Colonic mucosa (tissue), 4 donors: Measurements from ENCODE around the gene CAPNS2. TPM values are rescaled to one million over a fixed set of nuclear protein-coding genes. Genes with fewer than 3 reads are reported as not detected.

Experiments
- DNase-seq: peaks from one replicate; pipeline ENCODE4 v3.0.0-alpha.2; 2020
- H3K27ac ChIP-seq: fragments of 200-600 bp; one replicate; pipeline ENCODE4 v1.8.0; 2021
- H3K27me3 ChIP-seq: fragments of 200-600 bp; one replicate; pipeline ENCODE4 v1.8.0; 2021
- H3K36me3 ChIP-seq: fragments of 200-600 bp; one replicate; pipeline ENCODE4 v1.8.0; 2021
- H3K4me1 ChIP-seq: fragments of 200-600 bp; one replicate; pipeline ENCODE4 v1.8.0; 2021; ENCODE audit warnings: mild to moderate bottlenecking
- H3K4me3 ChIP-seq: fragments of 200-600 bp; one replicate; pipeline ENCODE4 v1.8.0; 2021
- H3K9ac ChIP-seq, 2 donors: one replicate each; pipeline ENCODE4 v1.7.0; 2013; ENCODE audit warnings: control low read depth in 2 of 2, low read depth in 2 of 2, low read length in 2 of 2
- H3K9me3 ChIP-seq: fragments of 200-600 bp; one replicate; pipeline ENCODE4 v1.8.0; 2021
- intact Hi-C: fragments of 100-400 bp; cut with DNase I; formaldehyde crosslinking; loops from one replicate; pipeline ENCODE4 v1.14.1; 2022
- total RNA-seq, 2 donors: library from RNA; stranded (reverse); fragmentation: NEBNext Ultra II Directional in 1 of 2; extraction: Animal tissue kit (Norgen Biotek cat#: 25700) in 1 of 2; gene quantifications; one replicate each; pipeline ENCODE4 v1.2.1, GENCODE V29; 2021
- TF ChIP-seq, protein P1 (sequence below): fragments of 200-600 bp; IDR thresholded peaks from one replicate; pipeline ENCODE4 v1.8.0; 2022; ENCODE audit warnings: antibody characterized with exemption, mild to moderate bottlenecking
- donor health status: healthy.
- donor health status: DM: no; HTN: no; CAD: no.
- donor health status: DM: no; HTN: no; CAD: no.

Gene CAPNS2
- total RNA-seq, 2 donors from 2014 or later, result 0.40 to 0.42 TPM

DNA sequence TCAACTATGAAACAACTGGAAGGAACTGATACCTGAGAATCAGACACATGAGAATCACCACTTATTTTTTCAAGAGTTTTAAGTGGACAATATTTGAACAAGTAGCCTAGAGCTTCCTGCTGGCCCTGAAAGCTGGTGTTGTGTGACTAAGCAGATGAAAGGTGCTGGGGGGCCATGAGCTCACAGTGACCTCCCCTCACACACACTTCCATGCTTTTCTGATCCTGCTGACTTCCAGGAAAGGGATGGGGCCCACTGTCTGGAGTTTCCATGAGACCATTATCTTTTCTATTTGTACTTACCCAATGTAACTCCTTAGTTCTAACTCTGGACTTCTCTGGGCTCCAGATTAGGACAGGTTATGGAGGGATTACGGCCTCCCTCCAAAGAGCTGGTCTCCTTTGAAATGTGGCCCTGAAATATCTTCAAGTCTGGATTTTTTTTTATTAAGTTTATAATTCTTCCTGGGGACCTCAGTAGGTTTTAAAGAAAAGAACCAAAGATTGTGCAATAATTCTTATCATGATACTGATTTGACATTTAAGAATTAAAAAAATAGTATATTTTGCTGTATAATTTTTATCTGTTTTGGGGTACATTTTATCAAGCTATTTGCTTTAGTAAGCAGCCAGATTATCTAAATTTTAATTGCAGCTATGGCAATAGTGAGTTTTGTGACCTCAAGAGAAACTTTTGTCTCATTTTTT, 4.9 kb downstream of the CAPNS2 start:
- Histone ChIP-seq H3K27ac (no peak overlapping the region), H3K9me3 (no peaks in the 10 kb centered on the region), H3K27me3 (no peaks in the 10 kb centered on the region), H3K4me1 (no peaks in the 10 kb centered on the region), H3K36me3 (no peaks in the 10 kb centered on the region), H3K4me3 (no peak overlapping the region), H3K9ac (no peak overlapping the region)
- TF ChIP-seq, protein P1, sequence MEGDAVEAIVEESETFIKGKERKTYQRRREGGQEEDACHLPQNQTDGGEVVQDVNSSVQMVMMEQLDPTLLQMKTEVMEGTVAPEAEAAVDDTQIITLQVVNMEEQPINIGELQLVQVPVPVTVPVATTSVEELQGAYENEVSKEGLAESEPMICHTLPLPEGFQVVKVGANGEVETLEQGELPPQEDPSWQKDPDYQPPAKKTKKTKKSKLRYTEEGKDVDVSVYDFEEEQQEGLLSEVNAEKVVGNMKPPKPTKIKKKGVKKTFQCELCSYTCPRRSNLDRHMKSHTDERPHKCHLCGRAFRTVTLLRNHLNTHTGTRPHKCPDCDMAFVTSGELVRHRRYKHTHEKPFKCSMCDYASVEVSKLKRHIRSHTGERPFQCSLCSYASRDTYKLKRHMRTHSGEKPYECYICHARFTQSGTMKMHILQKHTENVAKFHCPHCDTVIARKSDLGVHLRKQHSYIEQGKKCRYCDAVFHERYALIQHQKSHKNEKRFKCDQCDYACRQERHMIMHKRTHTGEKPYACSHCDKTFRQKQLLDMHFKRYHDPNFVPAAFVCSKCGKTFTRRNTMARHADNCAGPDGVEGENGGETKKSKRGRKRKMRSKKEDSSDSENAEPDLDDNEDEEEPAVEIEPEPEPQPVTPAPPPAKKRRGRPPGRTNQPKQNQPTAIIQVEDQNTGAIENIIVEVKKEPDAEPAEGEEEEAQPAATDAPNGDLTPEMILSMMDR, result no peak
- intact Hi-C loops, result no loop called here
- DNase-seq, result no peak

DNA sequence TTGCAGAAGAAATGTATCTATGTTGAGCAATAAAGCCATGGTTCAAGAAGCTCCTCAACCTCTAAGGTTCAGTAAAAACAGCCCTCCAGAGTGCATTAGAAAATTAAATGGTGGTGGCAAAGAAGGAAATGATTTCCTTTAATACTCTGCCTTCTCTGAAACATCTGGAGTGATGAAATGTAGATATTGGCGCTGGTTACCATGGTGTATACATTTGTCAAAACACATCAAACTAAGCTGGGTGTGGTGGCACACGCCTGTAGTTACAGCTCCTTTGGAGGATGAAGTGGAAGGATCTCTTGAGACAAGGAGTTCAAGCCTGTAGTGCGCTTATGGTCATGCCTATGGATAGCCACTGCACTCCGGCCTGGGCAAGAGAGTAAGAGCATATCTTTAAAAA, 6.0 kb downstream of the CAPNS2 start:
- no peaks in the 10 kb centered on the region for H3K36me3 ChIP-seq
- H3K4me3 ChIP-seq, result no peak overlapping the region
- H3K9ac ChIP-seq, result no peak overlapping the region
- H3K4me1 ChIP-seq, result no peaks in the 10 kb centered on the region
- TF ChIP-seq, protein P1, result no peak
- H3K27ac ChIP-seq, result no peak overlapping the region
- no peaks in the 10 kb centered on the region for H3K9me3 ChIP-seq
- H3K27me3 ChIP-seq, result no peaks in the 10 kb centered on the region
- intact Hi-C loops, result no loop called here
- DNase-seq, result no peak

DNA sequence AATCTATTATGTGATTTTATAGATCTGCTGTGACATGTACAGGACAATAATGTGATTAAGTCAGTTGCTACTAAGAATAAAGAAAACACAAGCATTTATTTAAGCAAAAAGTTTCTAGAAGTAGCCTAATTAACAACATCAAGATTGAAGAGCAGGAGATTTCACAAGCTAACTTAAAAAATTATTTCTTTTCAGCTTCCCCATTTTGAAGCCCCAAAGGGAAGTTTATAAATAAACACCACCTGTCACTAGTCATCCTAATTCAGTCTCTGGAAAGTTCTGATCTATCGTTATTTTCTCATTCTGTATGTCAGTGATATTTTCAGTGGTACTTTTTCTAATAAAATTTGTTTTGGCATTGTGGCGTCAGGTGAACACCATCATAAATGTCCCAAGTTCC, 8.3 kb downstream of the CAPNS2 start:
- no peak for DNase-seq
- no peak overlapping the region for H3K27ac ChIP-seq
- no peaks in the 10 kb centered on the region for H3K4me1 ChIP-seq
- H3K4me3 ChIP-seq, result no peak overlapping the region
- TF ChIP-seq, protein P1, result no peak
- intact Hi-C loops, result no loop called here
- no peaks in the 10 kb centered on the region for H3K27me3 ChIP-seq
- no peak overlapping the region for H3K9ac ChIP-seq
- no peaks in the 10 kb centered on the region for H3K36me3 ChIP-seq
- no peaks in the 10 kb centered on the region for H3K9me3 ChIP-seq

DNA sequence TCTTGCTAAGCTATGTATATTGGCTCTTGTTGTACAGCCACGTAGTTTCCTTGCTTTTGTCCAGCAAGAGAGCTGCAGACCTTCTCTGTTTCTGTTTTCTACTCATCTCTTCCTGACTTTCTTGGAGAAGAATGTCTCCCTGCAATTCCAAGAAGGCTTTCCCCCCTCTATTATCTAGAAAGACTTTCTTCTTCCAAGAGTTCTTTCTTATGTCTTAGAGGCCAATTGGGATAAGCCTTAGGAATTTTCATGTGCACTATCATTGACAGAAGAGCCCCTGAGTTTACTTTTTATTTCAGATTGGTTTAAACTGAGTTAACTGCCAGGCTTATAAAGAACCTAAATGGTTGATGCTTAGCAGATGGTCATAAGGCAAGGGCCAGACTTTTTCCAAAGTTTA, 9.0 kb downstream of the CAPNS2 start:
- H3K27ac ChIP-seq, result no peak overlapping the region
- H3K4me3 ChIP-seq, result no peak overlapping the region
- no peaks in the 10 kb centered on the region for H3K4me1 ChIP-seq
- H3K9ac ChIP-seq, result no peak overlapping the region
- no peak for DNase-seq
- no peaks in the 10 kb centered on the region for H3K27me3 ChIP-seq
- H3K36me3 ChIP-seq, result no peaks in the 10 kb centered on the region
- H3K9me3 ChIP-seq, result no peaks in the 10 kb centered on the region
- intact Hi-C loops, result no loop called here
- TF ChIP-seq, protein P1, result no peak

DNA sequence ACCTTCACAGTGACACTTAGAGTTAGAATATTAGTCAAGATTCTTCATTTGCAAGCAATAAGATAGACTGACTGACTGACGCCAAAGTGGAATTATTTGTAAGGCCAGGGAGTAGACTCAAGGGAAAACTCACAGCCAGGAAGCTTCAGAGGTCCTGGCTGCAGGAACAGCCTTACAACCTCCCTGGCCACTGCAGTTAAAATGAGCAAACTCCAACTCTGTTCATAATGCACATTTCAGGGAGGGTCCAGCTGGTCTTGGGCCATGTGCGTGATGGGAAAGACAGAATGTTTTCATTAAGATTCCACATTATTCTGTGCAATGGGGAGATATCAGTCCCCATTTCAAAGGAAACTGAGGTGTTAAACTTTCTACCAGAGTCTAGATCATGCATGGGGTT, 9.9 kb downstream of the CAPNS2 start:
- Histone ChIP-seq H3K27me3 (no peaks in the 10 kb centered on the region), H3K36me3 (no peaks in the 10 kb centered on the region), H3K27ac (no peak overlapping the region), H3K4me1 (no peaks in the 10 kb centered on the region), H3K9me3 (no peaks in the 10 kb centered on the region), H3K4me3 (no peak overlapping the region), H3K9ac (no peak overlapping the region)
- intact Hi-C loops, result no loop called here
- TF ChIP-seq, protein P1, result no peak
- DNase-seq, result no peak
